Epithelial cell of alveolus of lung (primary cell): ENCODE measurements around the gene YPEL3. TPM values are rescaled to one million over a fixed set of nuclear protein-coding genes. Genes with fewer than 3 reads are reported as not detected.

ENCODE experiments used
- total RNA-seq: library from RNA; depleted of rRNA; stranded (reverse); fragments of >200 nt; gene quantifications from 2 replicates; pipeline ENCODE4 v1.2.1, GENCODE V29; 2015

YPEL3 gene, protein sequence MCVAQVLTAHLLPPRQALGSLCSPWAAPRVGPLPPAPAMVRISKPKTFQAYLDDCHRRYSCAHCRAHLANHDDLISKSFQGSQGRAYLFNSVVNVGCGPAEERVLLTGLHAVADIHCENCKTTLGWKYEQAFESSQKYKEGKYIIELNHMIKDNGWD
- 15.8 and 91.5 TPM in 2 replicates for total RNA-seq

DNA sequence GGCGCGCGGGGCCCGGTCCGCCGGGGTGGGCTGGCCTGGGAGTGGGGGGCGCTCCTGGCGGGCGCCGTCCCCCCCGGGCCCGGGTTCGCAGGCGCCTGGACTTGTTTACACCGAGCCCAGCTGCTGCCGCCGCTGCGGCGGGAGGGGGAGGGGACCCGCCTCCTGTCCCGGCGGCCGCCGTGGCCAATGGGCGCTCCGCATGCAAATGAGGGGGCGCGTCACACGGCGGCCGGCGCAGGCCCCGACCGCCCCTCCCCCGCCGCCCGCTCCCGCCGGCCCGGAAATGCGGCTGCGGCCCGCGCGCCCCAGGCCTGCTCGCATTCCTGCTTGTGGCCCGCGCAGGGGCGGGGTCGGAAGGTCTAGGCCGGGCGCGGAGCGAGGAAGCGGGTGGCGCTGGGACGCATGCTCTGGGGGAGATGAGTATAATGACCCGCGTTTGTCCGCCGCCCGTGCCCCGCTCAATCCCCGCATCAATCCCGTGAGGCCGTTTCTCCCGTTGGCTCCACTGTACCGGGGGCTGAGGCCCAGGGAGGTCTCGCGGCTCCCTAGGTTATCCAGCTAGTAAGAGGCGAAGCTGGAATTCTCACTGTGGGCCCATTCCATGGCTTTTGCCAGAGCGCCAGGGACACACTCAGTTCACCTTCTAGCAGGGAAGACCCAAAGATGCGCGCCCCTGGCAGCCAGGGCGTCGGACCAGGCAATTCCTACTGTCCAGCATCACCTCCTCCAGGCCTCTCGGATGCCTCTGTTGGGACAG is at the start of gene YPEL3:
Gene YPEL3 (minus strand): TSS at position 109 of the 757 bp plus-strand sequence. CDS start 731 bp downstream, outside the sequence.

DNA sequence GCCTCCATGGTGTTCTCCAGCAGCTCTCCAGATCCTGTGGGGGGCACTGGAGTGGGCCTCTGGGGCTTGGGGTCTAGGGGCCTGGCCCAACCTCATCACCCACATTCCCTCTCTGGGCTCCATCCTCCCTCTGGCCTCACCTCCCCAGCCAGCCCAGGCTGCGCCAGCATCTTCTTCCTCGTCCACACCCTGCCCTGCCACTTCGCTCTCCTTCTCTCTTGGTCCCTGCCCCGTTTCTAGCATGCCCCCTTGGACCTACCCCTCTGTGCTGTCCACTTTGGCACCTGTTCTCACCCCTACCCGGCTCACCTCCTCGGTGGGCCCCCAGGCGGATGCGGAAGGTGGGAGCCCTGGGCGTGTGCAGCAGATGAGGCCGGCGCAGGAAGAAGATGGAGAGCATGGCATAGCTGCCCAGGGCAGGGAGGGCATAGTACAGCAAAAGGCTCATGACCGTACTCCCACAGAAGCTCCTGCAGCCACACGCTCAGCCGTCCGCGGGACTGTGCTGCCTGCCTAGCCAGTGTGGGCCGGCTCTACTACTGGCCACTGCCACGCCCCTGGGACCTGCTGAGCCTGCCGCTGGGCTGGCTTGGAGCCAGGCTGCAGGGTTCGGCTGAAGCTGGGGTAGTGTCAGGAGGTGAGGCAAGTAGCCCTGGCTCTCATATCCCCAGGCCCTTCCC is 17.2 kb upstream of the YPEL3 start, which contains the start of gene GDPD3:
Gene GDPD3 (minus strand): TSS at position 507 of the 680 bp plus-strand sequence. CDS start 59 bp downstream, at position 448.

DNA sequence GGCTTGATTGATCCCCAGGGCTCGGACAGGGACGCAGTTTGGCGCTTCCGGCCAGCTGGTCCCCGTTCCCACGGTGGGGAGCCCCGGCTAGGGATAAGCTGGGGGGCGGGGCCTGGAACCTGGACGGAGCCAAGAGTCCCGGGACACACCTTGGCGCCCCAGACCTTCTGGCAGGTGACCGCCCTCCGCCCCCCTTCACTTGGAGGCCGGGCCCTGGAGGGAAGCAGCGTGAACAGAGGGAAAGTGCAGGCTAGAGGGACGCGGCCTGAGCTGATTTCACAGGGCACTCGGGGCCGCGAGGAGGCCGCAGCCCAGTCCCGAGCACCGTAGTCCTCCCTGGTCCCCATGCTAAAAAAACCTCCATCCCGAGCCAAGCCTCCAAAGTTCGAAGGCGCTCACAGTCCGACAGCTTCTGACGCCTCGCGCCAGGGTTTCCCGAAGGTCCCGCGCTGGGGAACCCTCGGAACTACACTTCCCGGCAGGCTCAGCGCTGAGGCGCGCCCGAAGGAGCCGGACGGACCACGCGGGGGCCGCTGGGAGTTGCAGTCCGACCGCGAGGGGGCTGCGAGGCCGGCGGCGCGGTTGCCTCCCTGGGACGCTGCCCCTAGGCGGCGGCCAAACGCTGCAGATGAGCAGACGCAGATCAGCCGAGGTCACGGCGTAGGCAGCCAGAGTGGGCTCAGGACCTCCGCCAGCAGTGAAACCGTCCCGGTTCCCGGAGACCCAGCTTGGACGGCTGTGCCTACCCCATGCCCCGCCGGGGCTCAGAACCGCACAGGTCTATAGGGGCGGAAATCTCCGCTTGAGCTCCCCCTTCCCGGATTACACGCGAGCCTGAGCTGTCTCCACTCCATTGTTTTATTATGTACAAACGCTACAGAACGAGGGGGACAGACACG is 4.3 kb downstream of the YPEL3 start, which contains the start of gene TBX6:
Gene TBX6 (minus strand): TSS at position 451 of the 899 bp plus-strand sequence. CDS start 731 bp downstream, outside the sequence.

DNA sequence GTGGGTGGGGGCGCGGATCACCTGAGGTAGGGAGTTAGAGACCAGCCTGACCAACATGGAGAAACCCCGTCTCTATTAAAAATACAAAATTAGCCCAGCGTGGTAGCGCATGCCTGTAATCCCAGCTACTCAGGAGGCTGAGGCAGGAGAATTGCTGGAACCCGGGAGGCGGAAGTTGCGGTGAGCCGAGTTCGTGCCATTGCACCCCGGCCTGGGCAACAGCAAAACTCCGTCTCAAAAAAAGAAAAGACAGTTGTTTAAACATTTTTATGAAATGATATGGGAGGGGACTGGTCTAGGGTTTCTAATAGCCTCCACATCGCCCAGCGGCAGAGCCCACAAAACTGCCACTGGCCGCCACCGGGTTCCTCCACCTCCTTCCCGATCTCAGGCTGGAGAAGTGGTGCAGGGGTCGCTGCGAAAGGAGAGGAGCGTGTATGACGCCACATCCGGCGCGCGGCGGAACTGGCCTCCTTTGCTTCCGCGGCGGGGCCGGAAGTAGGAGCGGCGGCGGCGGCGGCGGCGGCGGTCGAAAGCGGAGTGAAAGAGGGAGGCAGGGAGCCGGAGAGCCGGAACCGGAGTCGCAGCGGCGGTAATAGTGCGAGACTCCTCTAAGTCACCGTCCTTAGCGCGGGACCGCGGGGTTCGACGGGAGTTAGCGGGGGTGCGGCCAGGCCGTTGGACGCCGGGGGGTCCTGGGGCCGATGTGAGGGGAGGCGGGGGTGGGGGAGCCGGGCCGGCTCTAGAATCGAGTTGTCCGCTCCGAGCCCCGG is 20.3 kb downstream of the YPEL3 start, which contains the start of gene PPP4C:
Gene PPP4C (plus strand): TSS at position 492 of the 773 bp plus-strand sequence. CDS start 384 bp downstream, outside the sequence.

DNA sequence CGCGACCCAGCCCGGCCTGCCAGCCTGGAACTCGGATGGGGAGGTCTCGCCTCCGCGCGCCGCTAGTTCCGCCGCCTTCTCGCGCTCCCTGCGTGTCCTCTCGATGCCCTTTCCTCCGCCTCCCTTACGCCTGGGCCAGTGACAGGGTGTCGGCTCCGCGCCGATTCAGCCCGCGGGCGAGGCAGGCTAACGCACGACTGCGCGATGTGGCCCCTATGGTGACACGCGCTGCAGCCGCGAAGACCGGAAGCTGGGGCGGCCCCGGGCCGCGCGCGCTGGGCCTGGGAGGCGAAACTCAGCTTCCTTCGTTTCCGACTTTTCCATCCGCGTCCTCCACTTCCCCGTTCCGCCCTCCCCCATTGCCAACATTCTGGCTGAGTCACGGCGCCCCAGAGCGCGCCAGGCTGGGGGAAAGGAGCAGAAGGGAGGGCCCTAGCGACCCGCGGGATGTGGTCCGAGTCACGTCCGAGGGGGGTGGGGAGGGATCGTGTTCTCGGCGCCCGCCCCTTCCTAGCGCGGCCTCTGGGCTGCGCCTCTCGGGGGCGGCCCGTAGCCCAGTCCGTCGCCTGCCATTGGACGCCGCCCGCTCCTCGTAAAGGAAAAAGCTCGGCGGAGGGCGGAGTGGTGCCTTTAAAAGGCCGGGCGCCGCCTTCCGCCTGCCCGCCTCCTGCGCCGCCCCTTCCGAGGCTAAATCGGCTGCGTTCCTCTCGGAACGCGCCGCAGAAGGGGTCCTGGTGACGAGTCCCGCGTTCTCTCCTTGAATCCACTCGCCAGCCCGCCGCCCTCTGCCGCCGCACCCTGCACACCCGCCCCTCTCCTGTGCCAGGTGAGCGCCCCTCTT is 30.7 kb downstream of the YPEL3 start, which contains the start of gene ALDOA:
Gene ALDOA (plus strand): TSS at position 659 of the 841 bp plus-strand sequence. CDS start 1,138 bp downstream, outside the sequence.

Other genes starting within 250 kb of the YPEL3 start
- gene CDIPT, start 233.0 kb downstream of the YPEL3 start, total RNA-seq = 89.0 and 173 TPM in 2 replicates
- 18.2 and 39.8 TPM in 2 replicates for gene SEZ6L2, start 196.7 kb downstream of the YPEL3 start, total RNA-seq
- gene ASPHD1, start 195.7 kb downstream of the YPEL3 start, total RNA-seq = 6.5 and 9.8 TPM in 2 replicates
- gene KCTD13, start 170.0 kb downstream of the YPEL3 start, total RNA-seq = 8.3 and 16.5 TPM in 2 replicates
- 169 and 182 TPM in 2 replicates for gene TMEM219, start 134.1 kb downstream of the YPEL3 start, total RNA-seq
- gene TAOK2, start 122.3 kb downstream of the YPEL3 start, total RNA-seq = 29.0 and 56.0 TPM in 2 replicates
- 14.2 and 24.0 TPM in 2 replicates for gene HIRIP3, start 100.6 kb downstream of the YPEL3 start, total RNA-seq
- gene INO80E, start 100.0 kb downstream of the YPEL3 start, total RNA-seq = 52.6 and 194 TPM in 2 replicates
- gene DOC2A, start 85.2 kb downstream of the YPEL3 start, total RNA-seq = 0.52 and 2.7 TPM in 2 replicates
- not detected in 2 replicates for gene C16orf92, start 73.0 kb downstream of the YPEL3 start, total RNA-seq
- 0.16 TPM in 1 of 2 replicates, not detected in the other for gene TLCD3B, start 64.9 kb downstream of the YPEL3 start, total RNA-seq
- 2,073 and 2,863 TPM in 2 replicates for gene ALDOA, start 30.5 kb downstream of the YPEL3 start, total RNA-seq
- gene PPP4C, start 20.2 kb downstream of the YPEL3 start, total RNA-seq = 151 and 157 TPM in 2 replicates
- gene TBX6, start 4.3 kb downstream of the YPEL3 start, total RNA-seq = 0.13 and 2.6 TPM in 2 replicates
- 0.13 and 4.2 TPM in 2 replicates for gene GDPD3, start 17.3 kb upstream of the YPEL3 start, total RNA-seq
- 75.4 and 127 TPM in 2 replicates for gene MAPK3, start 27.0 kb upstream of the YPEL3 start, total RNA-seq
- 9.1 and 13.5 TPM in 2 replicates for gene CORO1A, start 87.4 kb upstream of the YPEL3 start, total RNA-seq
- 220 and 267 TPM in 2 replicates for gene BOLA2B, start 97.5 kb upstream of the YPEL3 start, total RNA-seq
- gene SLX1A, start 97.7 kb upstream of the YPEL3 start, total RNA-seq = 64.3 and 179 TPM in 2 replicates
- 7.4 and 18.7 TPM in 2 replicates for gene SULT1A3, start 103.0 kb upstream of the YPEL3 start, total RNA-seq
- 0.13 and 0.64 TPM in 2 replicates for gene NPIPB13, start 152.3 kb upstream of the YPEL3 start, total RNA-seq